Heart left ventricle (tissue), 16 donors: ENCODE results near the gene PLAC9. TPM values are rescaled to one million over a fixed set of nuclear protein-coding genes. Genes with fewer than 3 reads are reported as not detected.

Source experiments
- ATAC-seq, 4 donors: fragments of 200-7000 bp; cut with Tn5 transposase; one replicate each; pipeline ENCODE4 v1.9.1; 2020 to 2022; ENCODE audit warnings: moderate library complexity in 4 of 4, mild to moderate bottlenecking in 3 of 4, moderate number of reproducible peaks in 1 of 4
- DNase-seq, 5 donors: peaks; one replicate each; pipeline ENCODE4 v3.0.0-alpha.2; 2020
- H3K27ac ChIP-seq, 12 donors: fragments of 200-600 bp; sonication (generic) in 4 of 12; one replicate each; pipeline versions ENCODE4 v1.5.0 to v1.8.0; 2016 to 2022; ENCODE audit warnings: mild to moderate bottlenecking in 2 of 12
- H3K27me3 ChIP-seq, 9 donors: fragments of 200-600 bp; sonication (generic) in 2 of 9; one replicate each; pipeline versions ENCODE4 v1.5.1 to v1.8.0; 2016 to 2022; ENCODE audit warnings: mild to moderate bottlenecking in 3 of 9
- H3K36me3 ChIP-seq, 9 donors: fragments of 200-600 bp; sonication (generic) in 2 of 9; one replicate each; pipeline versions ENCODE4 v1.5.0 to v1.8.0; 2018 to 2022; ENCODE audit warnings: mild to moderate bottlenecking in 2 of 9
- H3K4me1 ChIP-seq, 12 donors: fragments of 200-600 bp; sonication (generic) in 4 of 12; one replicate each; pipeline versions ENCODE4 v1.5.0 to v1.8.0; 2016 to 2022; ENCODE audit warnings: mild to moderate bottlenecking in 3 of 12
- H3K4me3 ChIP-seq, 12 donors: fragments of 200-600 bp; sonication (generic) in 4 of 12; one replicate each; pipeline versions ENCODE4 v1.5.0 to v1.8.0; 2017 to 2022; ENCODE audit warnings: mild to moderate bottlenecking in 9 of 12, moderate library complexity in 4 of 12
- H3K9me3 ChIP-seq, 12 donors: fragments of 200-600 bp; sonication (generic) in 4 of 12; one replicate each; pipeline versions ENCODE4 v1.5.0 to v1.8.0; 2016 to 2022; ENCODE audit warnings: mild to moderate bottlenecking in 1 of 12
- POLR2A ChIP-seq, 2 donors: fragments of 450-650 bp; IDR thresholded peaks; one replicate each; pipeline ENCODE4 v1.6.1; 2017; ENCODE audit warnings: antibody characterized with exemption in 2 of 2, mild to moderate bottlenecking in 2 of 2, moderate library complexity in 2 of 2
- WGBS, 4 donors: extraction: QIAGEN DNeasy Blood & Tissue Kit in 2 of 4; methylation state at CpG; one replicate each; pipeline versions ENCODE4 v1.1.5 to v1.1.7; 2013 to 2018; 5-methylcytosine and 5-hydroxymethylcytosine counted together
- intact Hi-C, 10 donors: fragments of 100-400 bp; cut with DNase I; formaldehyde crosslinking; loops; one replicate each; pipeline versions ENCODE4 v1.11.1 to v1.14.2; 2022
- polyA plus RNA-seq, 2 donors: library from polyadenylated mRNA; stranded (reverse); fragments of 200-250 nt; gene quantifications; one replicate each; pipeline ENCODE4 v1.2.3, GENCODE V29; 2013
- total RNA-seq, 9 donors: library from RNA; depleted of rRNA in 2 of 9; stranded (reverse); fragments of >200 nt in 2 of 9; fragmentation: NEBNext Ultra II Directional in 3 of 9; extraction: Animal tissue kit (Norgen Biotek cat#: 25700) in 3 of 9; gene quantifications; one replicate each; pipeline versions ENCODE4 v1.1.0 to v1.2.4, GENCODE V29; 2016 to 2023
- TF ChIP-seq, protein P1 (sequence below), 12 donors: fragments of 200-600 bp; sonication (generic) in 4 of 12; IDR thresholded peaks; one replicate each; pipeline versions ENCODE4 v1.5.0 to v1.8.0; 2018 to 2022; ENCODE audit warnings: antibody characterized with exemption in 12 of 12, mild to moderate bottlenecking in 5 of 12
- donor health status: ischemic (EF 13 %, LVEDD 7.1; RV severe dilation, severe dysfunction).
- donor health status: healthy with polysubstance abuse.
- donor health status: DM: no; HTN: yes; CAD: no.
- donor health status: DM: no; HTN: no; CAD: no.
- donor health status: ischemic (EF 25% LVEDD 6.9; RV normal size, moderate dysfunction).
- donor health status: ischemic (EF 25% LVEDD 5.7; RV mildly dilated, moderate dysfunction).
- donor health status: healthy.
- donor health status: DM: yes; HTN: yes; CAD: no.
- donor health status: ischemic (EF 35%, LVEDD 5.7; RV mildly dilated, moderate dysfunction).
- donor health status: nonischemic (EF 11% LVEDD 7.7; RV severe dilation, severe dysfunction).
- donor health status: DM: yes; HTN: yes; CAD: no.
- donor health status: PGD.
- donor health status: ischemic (EF 29% LVEDD 5.4; RV normal size, mild dysfunction).
- donor health status: nonischemic (EF 23%, LVEDD 6.1; RV moderate dilation, normal function).

PLAC9 gene
- total and polyA plus RNA-seq, 11 donors = 16.5 to 51.6 (median 26.5) TPM

DNA sequence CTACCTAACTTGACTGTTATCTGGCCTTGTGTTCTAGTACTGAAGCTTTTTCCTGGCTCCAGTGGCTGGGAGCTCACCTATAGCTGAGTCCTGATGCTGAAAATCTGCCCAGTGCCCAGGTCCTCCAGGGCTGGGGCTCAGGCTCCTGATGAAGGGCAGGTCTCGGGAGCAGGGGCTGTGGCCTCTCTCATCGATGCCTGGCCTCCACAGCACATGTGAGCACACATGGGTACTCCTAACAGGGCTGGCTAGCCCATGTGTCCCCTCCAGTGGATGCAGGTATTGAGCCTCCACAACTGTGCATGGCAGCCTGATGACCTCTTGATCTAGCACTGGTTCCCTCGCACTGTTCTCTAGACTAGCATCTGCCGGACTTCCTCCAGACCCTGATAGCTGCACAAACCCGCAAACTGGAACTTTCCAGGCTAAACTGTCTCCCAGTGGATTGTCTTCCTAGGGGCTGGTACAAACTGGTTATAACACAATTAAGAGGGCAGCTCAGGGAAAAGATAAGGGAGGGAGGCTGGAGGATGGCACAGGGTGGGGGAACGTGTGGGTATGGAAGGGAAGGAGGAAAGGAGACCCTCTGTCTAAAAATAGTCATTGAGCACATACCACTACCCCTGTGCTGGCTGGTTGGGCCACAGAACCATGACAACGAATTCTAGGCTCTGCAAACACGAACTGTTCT is 35.1 kb downstream of the PLAC9 start:
- no peak overlapping the region for H3K4me3 ChIP-seq
- peak overlapping the region in 11 of 12 donors; percentile 52 to 79 (median 68) for H3K27ac ChIP-seq
- peaks cover 18 to 99% (median 68%) of the 10 kb centered on the region in 12 donors for H3K4me1 ChIP-seq
- intact Hi-C loops = loop anchor here in 2 of 10 donors (2.0 to 5.0 kb wide), 2 partner anchors 33 to 40 kb away; partner anchors contain the start of gene ANXA11 (in 1 of the 2)
- DNase-seq (no peak), ATAC-seq (peak in 2 of 4 donors; percentile 25 to 34)
- H3K9me3 ChIP-seq = no peaks in the 10 kb centered on the region
- 47 to 64% (median 51%) methylated on average over 7 to 8 of the region's 8 CpGs for WGBS, 4 donors
- peaks cover 0 to 82% (median 73%) of the 10 kb centered on the region in 9 donors for H3K36me3 ChIP-seq
- no peak for TF ChIP-seq POLR2A (IDR thresholded peaks at IDR 0.05)
- TF ChIP-seq, protein P1, sequence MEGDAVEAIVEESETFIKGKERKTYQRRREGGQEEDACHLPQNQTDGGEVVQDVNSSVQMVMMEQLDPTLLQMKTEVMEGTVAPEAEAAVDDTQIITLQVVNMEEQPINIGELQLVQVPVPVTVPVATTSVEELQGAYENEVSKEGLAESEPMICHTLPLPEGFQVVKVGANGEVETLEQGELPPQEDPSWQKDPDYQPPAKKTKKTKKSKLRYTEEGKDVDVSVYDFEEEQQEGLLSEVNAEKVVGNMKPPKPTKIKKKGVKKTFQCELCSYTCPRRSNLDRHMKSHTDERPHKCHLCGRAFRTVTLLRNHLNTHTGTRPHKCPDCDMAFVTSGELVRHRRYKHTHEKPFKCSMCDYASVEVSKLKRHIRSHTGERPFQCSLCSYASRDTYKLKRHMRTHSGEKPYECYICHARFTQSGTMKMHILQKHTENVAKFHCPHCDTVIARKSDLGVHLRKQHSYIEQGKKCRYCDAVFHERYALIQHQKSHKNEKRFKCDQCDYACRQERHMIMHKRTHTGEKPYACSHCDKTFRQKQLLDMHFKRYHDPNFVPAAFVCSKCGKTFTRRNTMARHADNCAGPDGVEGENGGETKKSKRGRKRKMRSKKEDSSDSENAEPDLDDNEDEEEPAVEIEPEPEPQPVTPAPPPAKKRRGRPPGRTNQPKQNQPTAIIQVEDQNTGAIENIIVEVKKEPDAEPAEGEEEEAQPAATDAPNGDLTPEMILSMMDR (IDR thresholded peaks at IDR 0.05) = no peak
- no peaks in the 10 kb centered on the region for H3K27me3 ChIP-seq

DNA sequence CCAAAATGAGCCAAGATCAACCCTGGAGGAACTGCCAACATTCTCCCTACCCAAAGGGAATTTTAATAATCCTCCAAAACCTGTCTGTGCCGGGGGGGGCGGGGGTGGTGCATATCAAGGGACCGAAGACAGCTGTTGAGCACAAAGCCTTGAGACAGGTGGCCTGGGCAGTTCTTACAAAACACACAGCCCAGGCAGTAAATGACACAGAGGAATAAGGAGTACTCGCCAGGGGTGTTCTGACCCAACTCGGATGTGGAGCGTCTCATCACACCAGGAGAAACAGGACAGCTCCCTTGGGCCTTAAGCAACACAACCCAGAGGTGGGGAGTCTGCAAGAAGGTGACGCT is 35.6 kb downstream of the PLAC9 start:
- no peaks in the 10 kb centered on the region for H3K9me3 ChIP-seq
- H3K4me3 ChIP-seq = no peak overlapping the region
- DNase-seq (peak in 1 of 5 donors; percentile 19), ATAC-seq (no peak)
- TF ChIP-seq, protein P1 (IDR thresholded peaks at IDR 0.05) = no peak
- no peak for TF ChIP-seq POLR2A (IDR thresholded peaks at IDR 0.05)
- H3K27ac ChIP-seq = peak overlapping the region in 11 of 12 donors; percentile 43 to 79 (median 68)
- H3K4me1 ChIP-seq = peaks cover 18 to 99% (median 72%) of the 10 kb centered on the region in 12 donors
- WGBS, 4 donors = 57 to 75% (median 63%) methylated on average over 7 of the region's 7 CpGs
- no peaks in the 10 kb centered on the region for H3K27me3 ChIP-seq
- H3K36me3 ChIP-seq = peaks cover 0 to 82% (median 72%) of the 10 kb centered on the region in 9 donors
- intact Hi-C loops = loop anchor here in 1 of 10 donors (5.0 kb wide), 1 partner anchor 39 kb away; the partner anchor contains the start of gene ANXA11

DNA sequence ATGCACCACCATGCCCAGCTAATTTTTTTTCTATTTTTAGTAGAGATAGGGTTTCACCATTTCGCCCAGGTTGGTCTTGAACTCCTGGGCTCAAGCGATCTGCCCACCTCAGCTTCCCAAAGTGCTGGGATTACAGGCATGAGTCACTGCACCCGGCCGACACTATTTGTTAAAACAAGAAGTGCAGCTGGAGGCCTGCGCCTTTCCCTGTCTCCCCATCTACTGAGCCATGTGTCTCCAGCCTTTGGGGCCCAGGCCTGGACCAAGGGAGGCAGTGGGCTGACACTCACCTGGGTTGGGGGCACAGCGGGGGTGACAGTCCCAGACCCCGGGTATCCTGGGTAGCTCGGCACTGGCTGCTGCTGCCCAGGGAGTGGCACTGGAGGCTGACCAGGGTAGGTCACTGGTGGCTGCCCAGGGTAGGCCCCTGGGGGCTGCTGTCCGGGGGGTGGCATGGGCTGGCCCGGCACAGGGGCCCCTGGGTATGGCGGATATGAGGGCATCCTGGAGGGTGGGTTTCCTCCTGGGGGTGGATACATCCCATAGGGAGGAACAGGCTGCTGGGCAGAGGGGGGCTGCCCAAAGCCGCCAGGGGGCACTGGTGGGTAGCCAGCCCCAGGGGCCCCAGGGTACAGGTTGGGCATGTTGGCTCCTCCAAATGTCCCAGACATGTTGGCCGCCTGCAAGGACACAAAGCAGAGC is 36.3 kb downstream of the PLAC9 start:
- H3K36me3 ChIP-seq = peaks cover 0 to 82% (median 65%) of the 10 kb centered on the region in 9 donors
- DNase-seq = peak in 1 of 5 donors; percentile 27
- peaks cover 15 to 99% (median 72%) of the 10 kb centered on the region in 12 donors for H3K4me1 ChIP-seq

More for the DNA sequence above, 36.3 kb downstream of the PLAC9 start:
- TF ChIP-seq POLR2A (IDR thresholded peaks at IDR 0.05) = no peak
- TF ChIP-seq, protein P1 (IDR thresholded peaks at IDR 0.05) = peak in 7 of 12 donors; percentile 11 to 35 (median 25)
- Histone ChIP-seq H3K27me3 (no peaks in the 10 kb centered on the region), H3K27ac (peak overlapping the region in 9 of 12 donors; percentile 15 to 79 (median 68)), H3K4me3 (no peak overlapping the region), H3K9me3 (no peaks in the 10 kb centered on the region)
- WGBS, 4 donors = 91 to 93% (median 92%) methylated on average over 9 to 13 of the region's 13 CpGs
- peak in 3 of 4 donors; percentile 4 to 7 (median 7) for ATAC-seq
- intact Hi-C loops = loop anchor here in 1 of 10 donors (5.0 kb wide), 1 partner anchor 38 kb away; the partner anchor contains the start of gene ANXA11
